Heart left ventricle (tissue), 16 donors: ENCODE measurements around the gene ID3. TPM values are rescaled to one million over a fixed set of nuclear protein-coding genes. Genes with fewer than 3 reads are reported as not detected.

Experiments
- ATAC-seq, 4 donors: fragments of 200-7000 bp; cut with Tn5 transposase; one replicate each; pipeline ENCODE4 v1.9.1; 2020 to 2022; ENCODE audit warnings: moderate library complexity in 4 of 4, mild to moderate bottlenecking in 3 of 4, moderate number of reproducible peaks in 1 of 4
- DNase-seq, 5 donors: peaks; one replicate each; pipeline ENCODE4 v3.0.0-alpha.2; 2020
- H3K27ac ChIP-seq, 12 donors: fragments of 200-600 bp; sonication (generic) in 4 of 12; one replicate each; pipeline versions ENCODE4 v1.5.0 to v1.8.0; 2016 to 2022; ENCODE audit warnings: mild to moderate bottlenecking in 2 of 12
- H3K27me3 ChIP-seq, 9 donors: fragments of 200-600 bp; sonication (generic) in 2 of 9; one replicate each; pipeline versions ENCODE4 v1.5.1 to v1.8.0; 2016 to 2022; ENCODE audit warnings: mild to moderate bottlenecking in 3 of 9
- H3K36me3 ChIP-seq, 9 donors: fragments of 200-600 bp; sonication (generic) in 2 of 9; one replicate each; pipeline versions ENCODE4 v1.5.0 to v1.8.0; 2018 to 2022; ENCODE audit warnings: mild to moderate bottlenecking in 2 of 9
- H3K4me1 ChIP-seq, 12 donors: fragments of 200-600 bp; sonication (generic) in 4 of 12; one replicate each; pipeline versions ENCODE4 v1.5.0 to v1.8.0; 2016 to 2022; ENCODE audit warnings: mild to moderate bottlenecking in 3 of 12
- H3K4me3 ChIP-seq, 12 donors: fragments of 200-600 bp; sonication (generic) in 4 of 12; one replicate each; pipeline versions ENCODE4 v1.5.0 to v1.8.0; 2017 to 2022; ENCODE audit warnings: mild to moderate bottlenecking in 9 of 12, moderate library complexity in 4 of 12
- H3K9me3 ChIP-seq, 12 donors: fragments of 200-600 bp; sonication (generic) in 4 of 12; one replicate each; pipeline versions ENCODE4 v1.5.0 to v1.8.0; 2016 to 2022; ENCODE audit warnings: mild to moderate bottlenecking in 1 of 12
- CTCF ChIP-seq, 12 donors: fragments of 200-600 bp; sonication (generic) in 4 of 12; IDR thresholded peaks; one replicate each; pipeline versions ENCODE4 v1.5.0 to v1.8.0; 2018 to 2022; ENCODE audit warnings: antibody characterized with exemption in 12 of 12, mild to moderate bottlenecking in 5 of 12
- POLR2A ChIP-seq, 2 donors: fragments of 450-650 bp; IDR thresholded peaks; one replicate each; pipeline ENCODE4 v1.6.1; 2017; ENCODE audit warnings: antibody characterized with exemption in 2 of 2, mild to moderate bottlenecking in 2 of 2, moderate library complexity in 2 of 2
- WGBS, 4 donors: extraction: QIAGEN DNeasy Blood & Tissue Kit in 2 of 4; methylation state at CpG; one replicate each; pipeline versions ENCODE4 v1.1.5 to v1.1.7; 2013 to 2018; 5-methylcytosine and 5-hydroxymethylcytosine counted together
- intact Hi-C, 10 donors: fragments of 100-400 bp; cut with DNase I; formaldehyde crosslinking; loops; one replicate each; pipeline versions ENCODE4 v1.11.1 to v1.14.2; 2022
- polyA plus RNA-seq, 2 donors: library from polyadenylated mRNA; stranded (reverse); fragments of 200-250 nt; gene quantifications; one replicate each; pipeline ENCODE4 v1.2.3, GENCODE V29; 2013
- total RNA-seq, 9 donors: library from RNA; depleted of rRNA in 2 of 9; stranded (reverse); fragments of >200 nt in 2 of 9; fragmentation: NEBNext Ultra II Directional in 3 of 9; extraction: Animal tissue kit (Norgen Biotek cat#: 25700) in 3 of 9; gene quantifications; one replicate each; pipeline versions ENCODE4 v1.1.0 to v1.2.4, GENCODE V29; 2016 to 2023
- donor health status: ischemic (EF 13 %, LVEDD 7.1; RV severe dilation, severe dysfunction).
- donor health status: healthy with polysubstance abuse.
- donor health status: DM: no; HTN: yes; CAD: no.
- donor health status: DM: no; HTN: no; CAD: no.
- donor health status: ischemic (EF 25% LVEDD 6.9; RV normal size, moderate dysfunction).
- donor health status: ischemic (EF 25% LVEDD 5.7; RV mildly dilated, moderate dysfunction).
- donor health status: healthy.
- donor health status: DM: yes; HTN: yes; CAD: no.
- donor health status: ischemic (EF 35%, LVEDD 5.7; RV mildly dilated, moderate dysfunction).
- donor health status: nonischemic (EF 11% LVEDD 7.7; RV severe dilation, severe dysfunction).
- donor health status: DM: yes; HTN: yes; CAD: no.
- donor health status: PGD.
- donor health status: ischemic (EF 29% LVEDD 5.4; RV normal size, mild dysfunction).
- donor health status: nonischemic (EF 23%, LVEDD 6.1; RV moderate dilation, normal function).

Gene ID3
- total and polyA plus RNA-seq, 11 donors = 55.3 to 185 (median 91.0) TPM

DNA sequence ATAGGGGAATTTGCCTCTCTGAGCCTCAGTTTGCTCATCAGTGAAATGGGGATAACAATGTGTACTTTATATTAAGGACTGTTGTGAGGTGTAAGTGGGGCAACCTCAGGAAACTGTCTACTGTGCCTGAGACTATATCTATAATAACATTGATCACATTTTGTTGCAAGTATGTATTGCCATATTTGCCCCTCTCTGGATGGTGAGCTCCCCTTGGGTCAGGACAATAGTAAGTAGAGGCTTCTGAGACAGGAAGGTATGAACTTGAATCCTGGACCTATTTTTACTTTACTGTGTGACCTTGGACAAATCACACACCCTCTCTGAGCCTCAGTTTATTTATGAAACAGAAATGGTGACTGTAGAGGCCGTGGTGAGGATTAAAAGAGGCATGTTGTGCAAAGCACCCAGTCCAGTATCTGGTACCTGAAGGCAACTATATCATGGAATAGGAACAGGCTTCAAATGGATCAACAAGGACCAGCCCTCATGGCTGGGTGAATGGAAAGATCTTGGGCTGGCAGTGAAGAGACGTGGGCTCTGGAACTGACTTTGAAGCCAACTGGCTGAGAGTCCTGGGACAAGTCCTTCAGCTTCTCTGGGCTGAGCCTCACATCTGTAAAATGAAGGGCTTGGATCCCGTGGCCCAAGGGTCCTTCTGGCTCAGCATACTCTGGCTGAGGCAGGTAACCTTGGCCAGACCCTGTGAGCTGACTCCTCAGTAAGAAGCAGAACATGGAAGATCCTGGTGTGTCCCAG, 35.0 kb upstream of the ID3 start:
- Histone ChIP-seq H3K9me3 (no peaks in the 10 kb centered on the region), H3K4me3 (no peak overlapping the region), H3K27ac (no peak overlapping the region), H3K4me1 (peaks cover 0 to 47% (median 26%) of the 10 kb centered on the region in 12 donors), H3K27me3 (no peaks in the 10 kb centered on the region), H3K36me3 (no peaks in the 10 kb centered on the region)
- TF ChIP-seq CTCF (IDR thresholded peaks at IDR 0.05) = no peak
- TF ChIP-seq POLR2A (IDR thresholded peaks at IDR 0.05) = no peak
- intact Hi-C loops = loop anchor here in 1 of 10 donors (5.0 kb wide), 1 partner anchor 38 kb away; no protein-coding TSS in a partner anchor
- ATAC-seq = no peak
- peak in 1 of 5 donors; percentile 14 for DNase-seq
- 87 to 95% (median 91%) methylated on average over 3 of the region's 3 CpGs for WGBS, 4 donors

- TF ChIP-seq POLR2A (IDR thresholded peaks at IDR 0.05) (no peak), CTCF (IDR thresholded peaks at IDR 0.05) (no peak)
- intact Hi-C loops = loop anchor here in 1 of 10 donors (5.0 kb wide), 1 partner anchor 39 kb away; no protein-coding TSS in a partner anchor
- H3K9me3 ChIP-seq = no peaks in the 10 kb centered on the region
- no peak overlapping the region for H3K4me3 ChIP-seq
- H3K27ac ChIP-seq = no peak overlapping the region
- H3K4me1 ChIP-seq = peaks cover 0 to 47% (median 25%) of the 10 kb centered on the region in 12 donors
- H3K36me3 ChIP-seq = no peaks in the 10 kb centered on the region
- DNase-seq (no peak), ATAC-seq (no peak)
- no peaks in the 10 kb centered on the region for H3K27me3 ChIP-seq
- WGBS, 4 donors = 49 to 61% (median 56%) methylated on average over 6 of the region's 6 CpGs
These were observed 34.4 kb upstream of the ID3 start for GRCh38 chr1:23593556-23594148.

DNA sequence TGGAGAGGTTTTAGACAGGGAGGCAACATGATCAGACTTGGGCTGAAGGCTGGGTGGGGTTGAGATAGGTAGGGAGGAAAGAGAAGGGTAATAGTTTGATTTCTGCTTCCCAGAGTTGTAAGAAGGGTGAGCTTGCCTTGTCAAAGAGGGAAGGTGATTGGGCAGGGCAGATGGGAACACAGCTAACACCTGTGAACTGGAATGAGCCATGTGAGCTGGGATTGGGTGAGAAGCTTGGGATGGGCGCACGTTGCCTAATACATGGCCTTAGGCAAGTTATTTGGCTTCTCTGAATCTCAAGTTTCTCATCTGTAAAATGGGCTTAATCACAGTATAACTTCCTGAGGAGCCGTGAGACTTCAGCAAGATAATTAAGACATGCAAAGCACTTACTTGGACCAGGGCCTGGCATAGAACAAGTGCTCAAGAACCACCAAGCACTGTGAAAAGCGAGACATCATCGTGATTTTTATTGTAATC, 33.8 kb upstream of the ID3 start:
- H3K4me3 ChIP-seq = no peak overlapping the region
- peak overlapping the region in 1 of 12 donors; percentile 42 for H3K27ac ChIP-seq
- DNase-seq = no peak
- H3K36me3 ChIP-seq = no peaks in the 10 kb centered on the region
- no peaks in the 10 kb centered on the region for H3K9me3 ChIP-seq
- peaks cover 0 to 43% (median 21%) of the 10 kb centered on the region in 12 donors for H3K4me1 ChIP-seq
- H3K27me3 ChIP-seq = no peaks in the 10 kb centered on the region
- 87 to 96% (median 92%) methylated on average over 5 of the region's 5 CpGs for WGBS, 4 donors
- intact Hi-C loops = loop anchor here in 1 of 10 donors (5.0 kb wide), 1 partner anchor 39 kb away; no protein-coding TSS in a partner anchor
- no peak for ATAC-seq
- TF ChIP-seq POLR2A (IDR thresholded peaks at IDR 0.05) (no peak), CTCF (IDR thresholded peaks at IDR 0.05) (no peak)
